ENCODE data around the gene ULK4.
"Not testable (repeated sequence)": the region's sequence is repeated elsewhere in the genome, so short reads cannot be mapped to it uniquely, and the experiment has no call there.

DNA sequence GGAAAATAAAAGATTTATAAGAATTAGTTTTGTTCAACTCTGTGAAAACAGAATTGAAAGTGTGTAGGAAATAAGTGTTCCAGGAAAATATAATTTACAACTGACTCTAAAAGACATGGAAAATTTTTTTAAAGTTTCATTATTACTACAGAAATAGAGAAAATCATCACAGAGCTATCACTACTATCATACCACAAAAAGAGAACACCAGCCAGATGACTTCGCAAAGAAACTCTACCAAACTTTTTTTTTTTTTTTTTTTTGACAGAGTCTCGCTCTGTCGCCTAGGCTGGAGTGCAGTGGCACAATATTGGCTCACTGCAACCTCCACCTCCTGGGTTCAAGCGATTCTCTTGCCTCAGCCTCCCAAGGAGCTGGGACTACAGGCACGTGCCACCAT, 405.7 kb downstream of the ULK4 start:
- TF ChIP-seq, protein P1, sequence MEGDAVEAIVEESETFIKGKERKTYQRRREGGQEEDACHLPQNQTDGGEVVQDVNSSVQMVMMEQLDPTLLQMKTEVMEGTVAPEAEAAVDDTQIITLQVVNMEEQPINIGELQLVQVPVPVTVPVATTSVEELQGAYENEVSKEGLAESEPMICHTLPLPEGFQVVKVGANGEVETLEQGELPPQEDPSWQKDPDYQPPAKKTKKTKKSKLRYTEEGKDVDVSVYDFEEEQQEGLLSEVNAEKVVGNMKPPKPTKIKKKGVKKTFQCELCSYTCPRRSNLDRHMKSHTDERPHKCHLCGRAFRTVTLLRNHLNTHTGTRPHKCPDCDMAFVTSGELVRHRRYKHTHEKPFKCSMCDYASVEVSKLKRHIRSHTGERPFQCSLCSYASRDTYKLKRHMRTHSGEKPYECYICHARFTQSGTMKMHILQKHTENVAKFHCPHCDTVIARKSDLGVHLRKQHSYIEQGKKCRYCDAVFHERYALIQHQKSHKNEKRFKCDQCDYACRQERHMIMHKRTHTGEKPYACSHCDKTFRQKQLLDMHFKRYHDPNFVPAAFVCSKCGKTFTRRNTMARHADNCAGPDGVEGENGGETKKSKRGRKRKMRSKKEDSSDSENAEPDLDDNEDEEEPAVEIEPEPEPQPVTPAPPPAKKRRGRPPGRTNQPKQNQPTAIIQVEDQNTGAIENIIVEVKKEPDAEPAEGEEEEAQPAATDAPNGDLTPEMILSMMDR (IDR thresholded peaks at IDR 0.05; ENCODE audit: low read depth, low read length, poor library complexity, severe bottlenecking) = not testable (repeated sequence)
- TF ChIP-seq EZH2phosphoT487 (IDR thresholded peaks at IDR 0.05; ENCODE audit: borderline replicate concordance, low read length) = not testable (repeated sequence)

Data from DOHH2 (cell line).